ENCODE data around the gene TP53I11.

The TP53I11 gene

GRCh38 chr11:44988981-44989635, 38.4 kb upstream of the TP53I11 start:
- Histone ChIP-seq H3K27me3 (replicated peaks; ENCODE audit: control insufficient read depth, insufficient read depth, low read length) (peaks cover 28% of the 10 kb centered on the region), H3K4me3 (ENCODE audit: low read length) (no peak overlapping the region), H3K9ac (ENCODE audit: low read length) (no peak overlapping the region), H3K9me3 (ENCODE audit: control insufficient read depth, low read length) (no peaks in the 10 kb centered on the region), H3K4me1 (ENCODE audit: control insufficient read depth, insufficient read depth, low read length) (no peaks in the 10 kb centered on the region), H3K36me3 (ENCODE audit: control insufficient read depth, insufficient read depth, low read length, severe bottlenecking) (no peaks in the 10 kb centered on the region)
- no peak for DNase-seq (ENCODE audit: low read depth)

GRCh38 chr11:44988111-44988510, 37.4 kb upstream of the TP53I11 start:
- H3K4me3 ChIP-seq (ENCODE audit: low read length): no peak overlapping the region
- no peaks in the 10 kb centered on the region for H3K36me3 ChIP-seq (ENCODE audit: control insufficient read depth, insufficient read depth, low read length, severe bottlenecking)
- DNase-seq (ENCODE audit: low read depth): no peak
- H3K9me3 ChIP-seq (ENCODE audit: control insufficient read depth, low read length): no peaks in the 10 kb centered on the region
- peaks cover 27% of the 10 kb centered on the region for H3K27me3 ChIP-seq (replicated peaks; ENCODE audit: control insufficient read depth, insufficient read depth, low read length)
- no peaks in the 10 kb centered on the region for H3K4me1 ChIP-seq (ENCODE audit: control insufficient read depth, insufficient read depth, low read length)
- H3K9ac ChIP-seq (ENCODE audit: low read length): no peak overlapping the region

GRCh38 chr11:44987506-44987905, 36.8 kb upstream of the TP53I11 start:
- no peaks in the 10 kb centered on the region for H3K36me3 ChIP-seq (ENCODE audit: control insufficient read depth, insufficient read depth, low read length, severe bottlenecking)
- H3K4me1 ChIP-seq (ENCODE audit: control insufficient read depth, insufficient read depth, low read length): no peaks in the 10 kb centered on the region
- H3K9ac ChIP-seq (ENCODE audit: low read length): no peak overlapping the region
- peaks cover 27% of the 10 kb centered on the region for H3K27me3 ChIP-seq (replicated peaks; ENCODE audit: control insufficient read depth, insufficient read depth, low read length)
- H3K4me3 ChIP-seq (ENCODE audit: low read length): no peak overlapping the region
- no peaks in the 10 kb centered on the region for H3K9me3 ChIP-seq (ENCODE audit: control insufficient read depth, low read length)
- no peak for DNase-seq (ENCODE audit: low read depth)

- Histone ChIP-seq H3K27me3 (replicated peaks; ENCODE audit: control insufficient read depth, insufficient read depth, low read length) (peaks cover 35% of the 10 kb centered on the region), H3K4me1 (ENCODE audit: control insufficient read depth, insufficient read depth, low read length) (no peaks in the 10 kb centered on the region), H3K9ac (ENCODE audit: low read length) (no peak overlapping the region), H3K36me3 (ENCODE audit: control insufficient read depth, insufficient read depth, low read length, severe bottlenecking) (no peaks in the 10 kb centered on the region), H3K9me3 (ENCODE audit: control insufficient read depth, low read length) (no peaks in the 10 kb centered on the region), H3K4me3 (ENCODE audit: low read length) (no peak overlapping the region)
- DNase-seq (ENCODE audit: low read depth): no peak
Observed at GRCh38 chr11:44986315-44986714, 35.6 kb upstream of the TP53I11 start.

GRCh38 chr11:44985721-44986120, 35.0 kb upstream of the TP53I11 start:
- Histone ChIP-seq H3K9me3 (ENCODE audit: control insufficient read depth, low read length) (no peaks in the 10 kb centered on the region), H3K9ac (ENCODE audit: low read length) (no peak overlapping the region), H3K36me3 (ENCODE audit: control insufficient read depth, insufficient read depth, low read length, severe bottlenecking) (no peaks in the 10 kb centered on the region), H3K4me3 (ENCODE audit: low read length) (no peak overlapping the region), H3K27me3 (replicated peaks; ENCODE audit: control insufficient read depth, insufficient read depth, low read length) (peaks cover 35% of the 10 kb centered on the region), H3K4me1 (ENCODE audit: control insufficient read depth, insufficient read depth, low read length) (no peaks in the 10 kb centered on the region)
- DNase-seq (ENCODE audit: low read depth): no peak

GRCh38 chr11:44983786-44984185, 33.1 kb upstream of the TP53I11 start:
- Histone ChIP-seq H3K9ac (ENCODE audit: low read length) (no peak overlapping the region), H3K9me3 (ENCODE audit: control insufficient read depth, low read length) (no peaks in the 10 kb centered on the region), H3K4me3 (ENCODE audit: low read length) (no peak overlapping the region), H3K4me1 (ENCODE audit: control insufficient read depth, insufficient read depth, low read length) (no peaks in the 10 kb centered on the region), H3K27me3 (replicated peaks; ENCODE audit: control insufficient read depth, insufficient read depth, low read length) (peaks cover 34% of the 10 kb centered on the region), H3K36me3 (ENCODE audit: control insufficient read depth, insufficient read depth, low read length, severe bottlenecking) (no peaks in the 10 kb centered on the region)
- DNase-seq (ENCODE audit: low read depth): no peak

- Histone ChIP-seq H3K27me3 (replicated peaks; ENCODE audit: control insufficient read depth, insufficient read depth, low read length) (peaks cover 23% of the 10 kb centered on the region), H3K9me3 (ENCODE audit: control insufficient read depth, low read length) (no peaks in the 10 kb centered on the region), H3K4me1 (ENCODE audit: control insufficient read depth, insufficient read depth, low read length) (no peaks in the 10 kb centered on the region)
Observed at GRCh38 chr11:44982496-44983062, 31.9 kb upstream of the TP53I11 start.

GRCh38 chr11:44980533-44981427, 30.1 kb upstream of the TP53I11 start:
- Histone ChIP-seq H3K9ac (ENCODE audit: low read length) (no peak overlapping the region), H3K36me3 (ENCODE audit: control insufficient read depth, insufficient read depth, low read length, severe bottlenecking) (no peaks in the 10 kb centered on the region), H3K9me3 (ENCODE audit: control insufficient read depth, low read length) (no peaks in the 10 kb centered on the region), H3K4me3 (ENCODE audit: low read length) (no peak overlapping the region), H3K4me1 (ENCODE audit: control insufficient read depth, insufficient read depth, low read length) (no peaks in the 10 kb centered on the region), H3K27me3 (replicated peaks; ENCODE audit: control insufficient read depth, insufficient read depth, low read length) (peaks cover 30% of the 10 kb centered on the region)
- no peak for DNase-seq (ENCODE audit: low read depth)

More at GRCh38 chr11:44982496-44983062, 31.9 kb upstream of the TP53I11 start:
- no peak for DNase-seq (ENCODE audit: low read depth)
- no peak overlapping the region for H3K4me3 ChIP-seq (ENCODE audit: low read length)
- H3K9ac ChIP-seq (ENCODE audit: low read length): no peak overlapping the region
- H3K36me3 ChIP-seq (ENCODE audit: control insufficient read depth, insufficient read depth, low read length, severe bottlenecking): no peaks in the 10 kb centered on the region

- Histone ChIP-seq H3K4me1 (ENCODE audit: control insufficient read depth, insufficient read depth, low read length) (no peaks in the 10 kb centered on the region), H3K9ac (ENCODE audit: low read length) (no peak overlapping the region), H3K27me3 (replicated peaks; ENCODE audit: control insufficient read depth, insufficient read depth, low read length) (peaks cover 25% of the 10 kb centered on the region), H3K9me3 (ENCODE audit: control insufficient read depth, low read length) (no peaks in the 10 kb centered on the region), H3K36me3 (ENCODE audit: control insufficient read depth, insufficient read depth, low read length, severe bottlenecking) (no peaks in the 10 kb centered on the region), H3K4me3 (ENCODE audit: low read length) (no peak overlapping the region)
- no peak for DNase-seq (ENCODE audit: low read depth)
Observed at GRCh38 chr11:44979543-44980399, 29.1 kb upstream of the TP53I11 start.

- Histone ChIP-seq H3K4me1 (ENCODE audit: control insufficient read depth, insufficient read depth, low read length) (no peaks in the 10 kb centered on the region), H3K4me3 (ENCODE audit: low read length) (no peak overlapping the region), H3K9me3 (ENCODE audit: control insufficient read depth, low read length) (no peaks in the 10 kb centered on the region), H3K27me3 (replicated peaks; ENCODE audit: control insufficient read depth, insufficient read depth, low read length) (peaks cover 21% of the 10 kb centered on the region), H3K9ac (ENCODE audit: low read length) (no peak overlapping the region), H3K36me3 (ENCODE audit: control insufficient read depth, insufficient read depth, low read length, severe bottlenecking) (no peaks in the 10 kb centered on the region)
- DNase-seq (ENCODE audit: low read depth): no peak
Observed at GRCh38 chr11:44978961-44979331, 28.3 kb upstream of the TP53I11 start.
